GM18868 (cell line): Measurements from ENCODE around the gene ALG8.

Source experiments
- ATAC-seq: cut with Tn5 transposase; IDR thresholded peaks from one replicate; pipeline ENCODE4 v1.9.1; 2021; ENCODE audit warnings: mild to moderate bottlenecking, moderate library complexity; ENCODE audit not compliant: unreplicated experiment

ALG8 gene

GRCh38 chr11:78161346-78161745 lies 21.9 kb upstream of the ALG8 start:
- ATAC-seq: no peak

GRCh38 chr11:78160557-78160956 lies 21.1 kb upstream of the ALG8 start:
- ATAC-seq: no peak

- ATAC-seq: no peak
Measured at GRCh38 chr11:78158987-78159652, 19.7 kb upstream of the ALG8 start.

GRCh38 chr11:78156127-78156844 lies 16.9 kb upstream of the ALG8 start:
- ATAC-seq: no peak

GRCh38 chr11:78151804-78152203 lies 12.4 kb upstream of the ALG8 start:
- ATAC-seq: no peak

- no peak for ATAC-seq
Measured at GRCh38 chr11:78150754-78151153, 11.3 kb upstream of the ALG8 start.

GRCh38 chr11:78150346-78150745 lies 10.9 kb upstream of the ALG8 start:
- ATAC-seq: no peak

- no peak for ATAC-seq
Measured at GRCh38 chr11:78149646-78150045, 10.2 kb upstream of the ALG8 start.

GRCh38 chr11:78147807-78148206 lies 8.4 kb upstream of the ALG8 start:
- ATAC-seq: no peak

- no peak for ATAC-seq
Measured at GRCh38 chr11:78145511-78146025, 6.1 kb upstream of the ALG8 start.

- no peak for ATAC-seq
Measured at GRCh38 chr11:78140392-78141077, 1.1 kb upstream of the ALG8 start.

- ATAC-seq: peak; percentile 21
Measured at GRCh38 chr11:78138694-78139421, 568 bp downstream of the ALG8 start.

GRCh38 chr11:78138291-78138690 lies 1.1 kb downstream of the ALG8 start:
- ATAC-seq: no peak

- ATAC-seq: no peak
Measured at GRCh38 chr11:78132475-78132874, 7.0 kb downstream of the ALG8 start.

GRCh38 chr11:78131956-78132355 lies 7.5 kb downstream of the ALG8 start:
- ATAC-seq: no peak

- no peak for ATAC-seq
Measured at GRCh38 chr11:78127403-78127802, 12.0 kb downstream of the ALG8 start.

- ATAC-seq: no peak
Measured at GRCh38 chr11:78112582-78113275, 26.7 kb downstream of the ALG8 start.

- no peak for ATAC-seq
Measured at GRCh38 chr11:78111298-78111697, 28.1 kb downstream of the ALG8 start.

- ATAC-seq: no peak
Measured at GRCh38 chr11:78110830-78111229, 28.6 kb downstream of the ALG8 start.

- no peak for ATAC-seq
Measured at GRCh38 chr11:78110351-78110750, 29.1 kb downstream of the ALG8 start.
